ENCODE data around the gene PAMR1.

GRCh38 chr11:35571696-35572095 lies 46.3 kb upstream of the PAMR1 start:
- TF ChIP-seq HES2 (IDR thresholded peaks at IDR 0.05) (no peak), REST (IDR thresholded peaks at IDR 0.05) (no peak), JUNB (IDR thresholded peaks at IDR 0.05) (no peak), CTCF (IDR thresholded peaks at IDR 0.05) (no peak), EHF (CRISPR knock-in tag; IDR thresholded peaks at IDR 0.05) (no peak), MAFK (IDR thresholded peaks at IDR 0.05; ENCODE audit: partially characterized antibody) (no peak), MAX (IDR thresholded peaks at IDR 0.05) (no peak)

Data from A549 (cell line).